HG02623 (cell line): ENCODE measurements around the gene LRTM2.
"Not testable (repeated sequence)": the region's sequence is repeated elsewhere in the genome, so short reads cannot be mapped to it uniquely, and the experiment has no call there.

ENCODE experiments used
- ATAC-seq: cut with Tn5 transposase; IDR thresholded peaks from one replicate; pipeline ENCODE4 v1.9.1; 2021; ENCODE audit warnings: moderate library complexity; ENCODE audit not compliant: unreplicated experiment

The LRTM2 gene

GRCh38 chr12:1811281-1811947 is 9.0 kb upstream of the LRTM2 start:
- no peak for ATAC-seq

DNA sequence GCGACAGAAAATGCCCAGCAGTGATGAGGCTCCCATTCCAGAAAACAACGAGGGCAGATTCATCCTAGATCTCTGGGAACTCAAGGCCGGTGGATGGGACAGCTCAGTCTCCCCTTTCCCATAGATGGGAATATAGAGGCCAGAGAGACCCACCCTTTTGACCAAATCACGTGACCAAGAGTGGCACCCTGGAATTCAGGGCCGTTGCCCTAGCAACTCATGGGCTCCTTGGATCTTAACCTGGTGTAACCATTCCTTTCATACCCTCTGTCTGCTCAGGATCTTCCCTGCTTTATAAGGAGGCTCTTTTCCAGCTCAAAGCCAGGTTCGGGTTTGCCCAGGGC is 8.4 kb upstream of the LRTM2 start:
- ATAC-seq: no peak

DNA sequence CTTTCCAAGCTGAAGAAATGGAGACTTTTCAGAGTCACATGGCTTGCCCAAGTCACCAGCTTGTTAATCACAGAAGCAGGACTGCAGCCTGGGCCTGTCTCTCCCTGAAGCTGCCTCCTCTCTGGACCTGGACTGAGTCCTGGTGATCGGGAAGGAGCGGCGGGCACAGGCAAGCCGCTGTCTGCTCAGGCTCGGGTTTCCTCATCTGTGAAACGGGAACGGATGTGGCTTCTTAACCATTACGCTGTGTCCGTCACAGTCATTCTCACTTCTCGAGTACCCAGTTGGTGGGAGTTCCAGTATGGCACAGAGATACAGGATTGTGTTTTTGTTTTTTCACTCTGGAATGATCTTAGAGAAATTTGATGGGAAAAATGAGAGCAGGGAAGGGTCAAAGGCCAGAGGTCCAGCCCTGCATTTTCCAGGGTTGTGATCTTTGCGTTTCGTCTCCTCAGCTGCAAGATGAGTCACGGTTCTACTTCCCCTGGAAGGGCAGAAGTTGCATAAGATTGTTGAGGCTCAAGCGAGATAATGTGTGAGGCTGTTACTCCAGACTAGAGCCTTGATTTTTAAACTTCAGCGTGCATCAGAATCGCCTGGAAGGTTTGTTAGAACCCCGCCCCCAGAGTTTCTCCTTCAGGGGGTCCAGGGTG is 7.6 kb upstream of the LRTM2 start:
- ATAC-seq: no peak

DNA sequence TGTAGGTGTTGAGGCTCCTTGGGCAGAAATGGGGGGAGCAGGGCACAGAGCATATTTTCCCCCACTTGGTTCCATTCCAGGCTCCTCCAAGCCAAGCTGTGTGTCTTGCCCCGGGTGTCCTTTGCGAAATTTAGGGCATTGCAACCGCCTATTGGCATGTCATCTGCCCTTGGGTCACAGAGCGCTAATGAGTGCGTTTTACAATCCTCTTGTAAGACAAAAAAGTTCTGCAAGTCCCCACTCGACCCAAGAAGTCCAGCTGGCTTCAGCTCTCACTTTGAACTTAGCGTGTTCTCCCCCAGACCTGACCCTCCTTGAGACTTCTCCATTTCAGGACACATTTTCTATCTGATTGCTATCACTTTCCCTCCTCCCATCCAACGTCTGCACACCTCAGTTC is 6.1 kb upstream of the LRTM2 start:
- ATAC-seq: no peak

- no peak for ATAC-seq
Observed at GRCh38 chr12:1815108-1815507, 5.3 kb upstream of the LRTM2 start.

GRCh38 chr12:1815814-1816729 is 4.3 kb upstream of the LRTM2 start:
- no peak for ATAC-seq

DNA sequence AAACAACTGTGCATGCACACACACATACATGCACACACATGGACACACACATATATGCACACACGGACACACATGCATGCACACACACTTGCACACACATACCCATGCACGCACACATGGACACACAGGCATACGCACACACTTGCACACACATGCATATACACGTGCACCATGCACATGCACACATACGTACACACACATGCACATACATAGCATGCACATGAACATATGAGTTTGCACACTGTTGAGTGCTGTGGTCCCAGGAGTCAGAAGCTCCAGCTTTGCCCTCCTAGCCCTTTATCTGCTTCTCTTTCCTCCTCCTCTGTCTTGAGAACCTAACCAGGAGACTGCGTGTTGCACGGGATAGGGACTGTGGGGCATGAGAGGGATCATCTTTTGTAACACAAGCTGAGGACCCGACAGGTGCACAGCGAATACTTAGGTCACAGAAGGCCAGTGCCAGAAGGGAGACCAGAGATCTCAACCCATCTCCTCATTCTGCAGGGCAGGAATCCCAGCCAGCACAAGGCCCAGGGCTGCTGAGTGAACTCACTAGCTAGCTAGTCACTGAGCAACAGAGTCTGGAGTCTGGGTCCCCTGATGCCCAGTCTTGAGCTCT is 3.5 kb upstream of the LRTM2 start:
- no peak for ATAC-seq

DNA sequence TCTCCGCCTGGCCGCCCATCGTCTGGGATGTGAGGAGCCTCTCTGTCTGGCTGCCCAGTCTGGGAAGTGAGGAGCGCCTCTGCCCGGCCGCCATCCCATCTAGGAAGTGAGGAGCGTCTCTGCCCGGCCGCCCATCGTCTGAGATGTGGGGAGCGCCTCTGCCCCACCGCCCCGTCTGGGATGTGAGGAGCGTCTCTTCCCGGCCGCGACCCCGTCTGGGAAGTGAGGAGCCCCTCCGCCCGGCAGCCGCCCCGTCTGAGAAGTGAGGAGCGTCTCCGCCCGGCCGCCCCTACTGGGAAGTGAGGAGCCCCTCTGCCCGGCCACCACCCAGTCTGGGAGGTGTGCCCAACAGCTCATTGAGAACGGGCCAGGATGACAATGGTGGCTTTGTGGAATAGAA is 2.4 kb upstream of the LRTM2 start:
- not testable (repeated sequence) for ATAC-seq

DNA sequence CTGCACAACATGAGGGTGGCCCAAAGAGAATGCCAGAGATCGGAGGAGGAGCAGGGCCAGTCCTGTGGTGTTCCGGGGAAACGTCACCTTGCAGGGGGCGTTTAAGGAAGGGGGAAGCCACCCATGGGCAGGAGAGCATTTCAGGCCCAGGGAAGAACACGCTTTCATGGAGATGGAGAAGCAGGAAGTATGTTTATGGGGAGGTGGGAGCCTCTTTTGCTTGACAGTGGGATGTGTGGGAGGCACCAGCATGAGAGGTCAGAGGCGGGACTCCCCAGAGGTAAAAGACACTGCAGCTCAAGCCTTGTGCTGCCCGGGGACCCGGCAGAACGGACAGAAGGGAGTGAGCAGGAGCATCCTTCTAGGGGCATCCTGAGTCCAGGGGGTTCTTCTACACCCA is 1.3 kb upstream of the LRTM2 start:
- ATAC-seq: no peak

DNA sequence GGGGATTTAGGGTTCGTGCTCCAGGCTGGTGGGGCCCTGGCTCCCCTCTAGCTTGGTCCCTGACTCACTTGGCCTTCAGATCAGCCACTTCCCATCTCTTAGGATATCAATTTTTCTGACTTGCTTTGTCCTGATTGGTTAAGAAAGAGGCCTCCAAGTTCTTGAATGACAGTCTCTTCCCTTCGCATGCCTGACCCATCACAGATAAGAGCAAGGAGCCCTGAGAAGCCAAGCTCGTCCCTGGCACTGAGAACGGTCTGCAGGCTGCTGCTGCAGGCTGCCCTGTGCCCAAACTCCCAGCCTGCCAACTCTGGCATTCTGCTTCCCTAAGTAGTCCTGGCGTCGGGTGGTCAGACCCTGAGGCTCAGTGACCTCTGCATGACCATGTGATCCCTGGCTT is 794 bp upstream of the LRTM2 start:
- ATAC-seq: no peak

DNA sequence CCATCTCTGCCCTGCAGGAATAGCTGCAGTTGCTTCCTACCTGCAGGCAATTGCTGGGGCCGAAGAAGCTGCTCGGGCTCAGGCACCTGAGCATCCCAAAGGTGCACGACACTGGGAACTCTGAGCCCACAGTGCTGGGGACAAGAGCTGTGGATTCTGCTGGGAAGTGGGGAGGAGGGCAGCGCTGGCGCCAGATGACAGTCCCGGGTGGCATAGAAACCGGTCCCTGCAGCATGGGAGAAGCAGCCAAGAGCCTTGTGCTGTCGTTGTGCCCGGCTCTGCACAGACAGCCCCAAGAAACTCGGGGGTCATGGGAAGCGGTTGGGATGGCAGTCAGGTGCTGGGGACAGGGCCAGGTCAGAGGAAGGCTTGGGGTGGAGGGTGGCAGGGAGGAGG is 529 bp downstream of the LRTM2 start:
- no peak for ATAC-seq

DNA sequence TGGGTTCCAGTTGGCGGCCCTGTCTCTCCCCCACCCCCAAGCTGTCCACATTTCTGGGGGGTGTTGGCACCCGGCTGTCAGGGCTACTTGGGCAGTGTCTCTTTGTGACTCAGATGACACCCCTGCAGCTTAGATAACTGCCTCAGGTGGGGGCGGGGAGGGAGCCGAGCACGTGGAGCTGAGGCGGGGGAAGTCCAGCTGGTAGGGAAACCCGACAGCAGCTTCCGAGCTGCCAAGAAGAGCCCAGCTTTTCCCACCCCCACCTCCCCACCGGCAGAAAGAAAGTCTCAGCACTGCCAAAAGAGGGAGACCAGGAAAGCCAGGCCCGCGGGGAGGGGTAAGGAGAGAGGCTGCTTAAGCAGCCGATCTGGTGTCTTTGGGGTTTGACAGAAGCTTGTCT is 1.4 kb downstream of the LRTM2 start:
- no peak for ATAC-seq

DNA sequence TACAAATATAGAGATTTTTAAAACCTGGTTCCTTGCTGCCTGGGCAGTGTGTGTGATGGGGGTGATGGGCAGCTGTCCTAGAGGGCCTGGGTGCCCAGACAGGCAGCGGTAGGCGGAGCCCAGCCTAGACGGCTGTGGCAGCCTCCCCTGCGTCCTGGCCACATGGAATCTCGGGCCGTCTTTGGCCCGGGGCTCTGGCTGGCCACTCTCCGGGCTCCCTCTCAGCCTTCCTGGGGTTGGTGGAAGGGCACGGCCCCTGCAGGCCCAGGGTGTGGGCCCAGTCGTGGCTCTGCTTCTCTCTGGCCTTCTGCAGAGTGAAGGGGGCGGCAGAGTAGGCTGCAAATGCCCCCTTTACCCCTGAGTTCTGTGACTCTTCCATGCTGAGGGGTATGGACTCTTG is 2.3 kb downstream of the LRTM2 start:
- no peak for ATAC-seq

- ATAC-seq: no peak
Observed at GRCh38 chr12:1823237-1823636, 2.9 kb downstream of the LRTM2 start.

GRCh38 chr12:1825382-1826102 is 5.2 kb downstream of the LRTM2 start:
- no peak for ATAC-seq

DNA sequence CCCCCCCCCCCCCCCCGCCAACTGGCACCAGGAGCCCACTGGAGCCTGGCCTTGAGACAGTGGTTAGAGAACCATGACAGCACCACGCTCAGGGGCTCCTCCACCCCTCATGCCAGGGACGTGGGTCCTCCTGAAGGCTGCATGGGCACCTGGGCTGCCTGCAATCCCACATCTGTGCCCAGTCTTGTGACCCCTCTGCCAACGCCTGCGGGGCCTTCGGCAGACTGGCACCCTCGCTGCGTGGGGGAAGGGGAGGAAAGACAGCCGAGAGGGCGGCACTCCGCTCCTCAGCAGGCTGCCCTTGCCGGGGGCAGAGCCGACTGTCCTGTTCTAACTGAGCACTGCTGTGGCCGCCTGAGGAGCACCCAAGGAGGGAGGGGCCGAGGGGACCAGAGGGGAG is 6.0 kb downstream of the LRTM2 start:
- no peak for ATAC-seq

DNA sequence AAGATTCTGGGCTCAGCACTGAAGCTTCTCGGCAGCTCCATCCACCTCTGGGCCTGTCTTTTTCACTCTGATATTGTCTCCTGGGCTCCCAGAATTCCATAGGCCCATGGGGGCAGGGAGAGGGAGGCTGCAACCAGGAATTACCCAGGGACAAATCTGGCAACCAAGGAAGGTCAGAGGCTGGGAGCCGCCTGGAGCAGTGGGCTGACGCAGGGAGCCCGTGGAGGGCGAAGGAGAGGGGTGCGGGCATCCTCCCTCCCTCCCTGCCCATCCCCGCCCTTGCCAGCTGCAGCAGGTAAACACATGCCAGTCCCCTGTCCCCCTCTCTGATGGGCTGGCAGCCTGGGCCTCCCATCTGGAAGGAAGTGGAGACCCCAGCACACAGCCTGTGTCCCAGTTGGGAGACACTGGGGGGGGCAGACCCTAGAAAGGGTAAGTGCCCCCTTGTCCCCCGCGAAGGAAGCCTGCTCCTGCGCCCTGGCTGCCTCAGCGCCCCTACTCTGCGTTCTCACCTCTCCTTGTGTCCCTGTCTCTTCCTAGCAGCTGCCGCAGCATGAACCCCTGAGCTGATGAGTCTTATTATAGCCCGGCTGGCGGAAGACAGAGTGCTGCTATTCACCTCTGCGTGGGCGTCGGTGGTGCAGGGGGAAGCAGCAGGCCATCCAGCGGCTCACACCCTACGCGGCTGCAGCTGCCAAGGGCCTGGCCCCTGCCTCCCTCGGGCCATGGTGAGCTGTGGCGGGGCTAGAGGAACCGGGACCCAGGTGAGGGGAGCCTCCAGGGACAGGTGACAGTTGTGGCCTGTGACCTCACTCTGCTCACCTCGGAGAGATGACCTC is 6.7 kb downstream of the LRTM2 start:
- ATAC-seq: no peak

DNA sequence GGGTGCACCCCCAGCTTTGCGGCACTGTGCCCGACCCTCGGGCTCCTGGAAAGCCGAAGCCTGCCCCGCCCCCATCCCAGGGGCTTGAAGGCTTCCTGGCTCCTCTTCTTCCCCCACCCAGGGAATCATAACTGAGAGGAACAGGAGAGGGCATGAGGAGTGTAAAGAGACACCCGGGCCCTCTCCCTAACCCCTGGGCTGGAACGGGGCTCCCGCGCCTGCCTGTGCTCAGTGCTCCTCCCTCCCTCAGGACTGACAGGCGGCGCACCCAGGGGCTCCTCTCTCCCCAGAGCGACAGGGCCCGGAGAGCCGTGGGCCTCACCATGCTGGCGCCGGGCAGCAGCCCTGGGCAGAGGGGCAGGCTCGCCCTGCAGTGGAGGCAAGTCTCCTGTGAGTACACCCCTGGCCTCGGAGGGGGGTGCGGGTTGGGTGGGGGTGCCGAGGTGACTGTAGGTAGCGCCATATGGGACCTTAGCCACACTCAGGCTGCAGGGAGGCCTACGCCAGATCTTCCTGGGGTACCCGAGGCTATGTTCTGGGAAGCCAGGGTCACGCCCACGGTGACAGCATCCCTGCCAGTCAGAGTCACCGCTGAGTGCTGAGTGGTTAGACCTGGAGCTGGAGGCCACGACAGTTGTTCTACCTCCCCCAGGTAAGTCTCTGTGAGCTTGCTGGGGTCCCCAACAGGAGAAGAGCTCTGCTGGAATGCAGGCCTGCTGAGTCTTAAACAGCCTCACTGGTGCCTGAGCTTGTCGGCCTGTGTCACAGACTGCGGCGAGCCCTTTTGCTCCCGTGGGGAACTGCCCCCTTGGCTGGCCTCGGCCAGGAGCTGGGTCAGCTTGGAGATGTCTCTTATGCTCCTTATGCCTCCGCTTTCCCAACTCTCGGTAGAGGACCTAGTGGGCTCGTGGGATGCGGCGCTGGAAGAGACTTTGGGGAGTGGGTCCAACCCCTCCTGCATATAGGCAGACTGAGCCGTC is 7.8 kb downstream of the LRTM2 start:
- ATAC-seq: no peak

DNA sequence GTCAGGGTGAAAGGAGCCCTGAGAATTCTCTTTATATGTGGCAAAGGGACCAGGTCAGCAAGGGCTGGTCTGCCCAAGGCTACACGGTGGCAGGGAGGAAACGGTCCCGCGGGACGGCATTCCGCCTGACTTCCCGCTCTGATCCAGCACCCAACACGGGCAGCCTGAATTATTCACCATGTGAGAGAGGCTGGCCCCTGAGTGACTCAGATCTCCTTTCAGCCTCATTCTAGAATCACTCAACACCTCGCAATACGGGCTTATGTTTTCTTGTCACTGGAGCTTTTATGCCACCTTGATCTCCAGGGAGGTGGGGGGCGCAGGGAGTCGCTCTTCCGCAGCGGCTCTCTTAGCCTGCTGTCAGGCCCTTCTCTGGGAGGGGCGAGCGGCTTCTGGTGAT is 8.5 kb downstream of the LRTM2 start:
- ATAC-seq: no peak
